SU-DHL-6 (cell line): Measurements from ENCODE around the gene MEX3A.

Experiments used
- H2AFZ ChIP-seq: fragments of 200-600 bp; sonication (generic); 2 replicates; pipeline ENCODE4 v1.6.1; 2014; ENCODE audit warnings: low read depth, mild to moderate bottlenecking, moderate library complexity, mixed read lengths, antibody characterized with exemption, low read length; ENCODE audit not compliant: severe bottlenecking
- H3F3A ChIP-seq: fragments of 200-600 bp; shearing (Covaris generic); 2 replicates; pipeline ENCODE4 v1.6.0; 2016; ENCODE audit warnings: antibody characterized with exemption, mild to moderate bottlenecking; ENCODE audit not compliant: insufficient read depth
- H3K27ac ChIP-seq: fragments of 200-600 bp; sonication (generic); 2 replicates; pipeline ENCODE4 v1.5.1; 2016; ENCODE audit warnings: low read depth, mild to moderate bottlenecking, low read length, moderate library complexity, mixed read lengths
- H3K27me3 ChIP-seq: fragments of 200-600 bp; sonication (generic), shearing (Covaris generic); 2 replicates; pipeline ENCODE4 v1.6.0; 2014; ENCODE audit warnings: mild to moderate bottlenecking, low read length
- H3K36me3 ChIP-seq: fragments of 200-600 bp; sonication (generic); 2 replicates; pipeline ENCODE4 v1.6.1; 2014; ENCODE audit warnings: mild to moderate bottlenecking, low read length, mixed read lengths
- H3K4me2 ChIP-seq: fragments of 300-600, 200-600 bp; shearing (Covaris generic), sonication (generic); 2 replicates; pipeline ENCODE4 v1.6.0; 2014; ENCODE audit warnings: low read length, low read depth, mild to moderate bottlenecking; ENCODE audit not compliant: poor library complexity, severe bottlenecking
- H3K4me3 ChIP-seq: fragments of 200-600 bp; sonication (generic); 2 replicates; pipeline ENCODE4 v1.5.1; 2014; ENCODE audit warnings: antibody characterized with exemption, low read length, mild to moderate bottlenecking, mixed read lengths; ENCODE audit not compliant: insufficient read depth, poor library complexity, severe bottlenecking
- H3K79me2 ChIP-seq: fragments of 200-600 bp; sonication (generic); 2 replicates; pipeline ENCODE4 v1.6.1; 2014; ENCODE audit warnings: mild to moderate bottlenecking, low read length, moderate library complexity; ENCODE audit not compliant: insufficient read depth
- H3K9ac ChIP-seq: fragments of 200-600 bp; sonication (generic); 2 replicates; pipeline ENCODE4 v1.7.0; 2014; ENCODE audit warnings: mild to moderate bottlenecking, low read length
- H3K9me2 ChIP-seq: fragments of 200-600 bp; sonication (generic); replicated peaks from 2 replicates; pipeline ENCODE4 v1.6.1; 2014; ENCODE audit warnings: low read length; ENCODE audit not compliant: insufficient read depth
- H3K9me3 ChIP-seq: fragments of 200-600 bp; sonication (generic); 2 replicates; pipeline ENCODE4 v1.6.1; 2014; ENCODE audit warnings: low read length, mixed read lengths; ENCODE audit not compliant: insufficient read depth
- H4K20me1 ChIP-seq: fragments of 200-600 bp; sonication (generic); 2 replicates; pipeline ENCODE4 v1.6.1; 2014; ENCODE audit warnings: low read depth, mild to moderate bottlenecking, antibody characterized with exemption, low read length, moderate library complexity, mixed read lengths
- EZH2phosphoT487 ChIP-seq: fragments of 200-600 bp; sonication (generic), shearing (Covaris generic); conservative IDR thresholded peaks from 2 replicates; pipeline ENCODE4 v1.6.1; 2018; ENCODE audit warnings: mild to moderate bottlenecking, antibody characterized with exemption, low read length, moderate library complexity, mixed read lengths
- TF ChIP-seq, protein P1 (sequence below): fragments of 200-600 bp; sonication (generic); IDR thresholded peaks from one replicate; pipeline ENCODE4 v1.5.1; 2017; ENCODE audit warnings: antibody characterized with exemption, mild to moderate bottlenecking, low read length, moderate library complexity; ENCODE audit not compliant: insufficient read depth, poor library complexity, severe bottlenecking

The MEX3A gene

DNA sequence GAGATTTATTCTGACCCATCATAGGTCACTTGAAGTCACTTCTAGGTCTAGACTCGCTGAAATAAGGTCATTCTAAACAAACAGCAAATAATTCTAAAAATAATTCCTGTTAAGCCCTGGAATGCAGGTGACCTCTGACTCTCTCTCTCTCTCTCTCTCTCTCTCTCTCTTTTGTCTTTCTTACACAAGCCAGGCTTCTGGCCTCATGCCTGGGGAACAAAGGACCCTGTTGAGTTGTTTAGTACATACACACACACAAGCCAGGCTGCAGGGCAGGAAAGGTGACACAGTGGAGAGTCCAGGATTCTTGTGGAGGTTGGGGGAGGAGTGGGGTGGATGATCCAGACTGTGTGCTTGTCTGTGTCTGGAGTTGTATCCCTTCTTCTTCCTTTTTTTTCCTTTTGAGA lies 4.0 kb upstream of the MEX3A start:
- no peaks in the 10 kb centered on the region for H3K9me2 ChIP-seq
- no peaks in the 10 kb centered on the region for H3K79me2 ChIP-seq
- no peaks in the 10 kb centered on the region for H3F3A ChIP-seq
- no peak overlapping the region for H2AFZ ChIP-seq
- H3K36me3 ChIP-seq = no peaks in the 10 kb centered on the region
- no peak overlapping the region for H3K4me3 ChIP-seq
- no peaks in the 10 kb centered on the region for H3K27me3 ChIP-seq
- no peak overlapping the region for H3K4me2 ChIP-seq
- no peak overlapping the region for H3K27ac ChIP-seq
- H3K9me3 ChIP-seq = no peaks in the 10 kb centered on the region
- H3K9ac ChIP-seq = no peak overlapping the region
- H4K20me1 ChIP-seq = no peaks in the 10 kb centered on the region
- TF ChIP-seq EZH2phosphoT487 = no peak
- TF ChIP-seq, protein P1, sequence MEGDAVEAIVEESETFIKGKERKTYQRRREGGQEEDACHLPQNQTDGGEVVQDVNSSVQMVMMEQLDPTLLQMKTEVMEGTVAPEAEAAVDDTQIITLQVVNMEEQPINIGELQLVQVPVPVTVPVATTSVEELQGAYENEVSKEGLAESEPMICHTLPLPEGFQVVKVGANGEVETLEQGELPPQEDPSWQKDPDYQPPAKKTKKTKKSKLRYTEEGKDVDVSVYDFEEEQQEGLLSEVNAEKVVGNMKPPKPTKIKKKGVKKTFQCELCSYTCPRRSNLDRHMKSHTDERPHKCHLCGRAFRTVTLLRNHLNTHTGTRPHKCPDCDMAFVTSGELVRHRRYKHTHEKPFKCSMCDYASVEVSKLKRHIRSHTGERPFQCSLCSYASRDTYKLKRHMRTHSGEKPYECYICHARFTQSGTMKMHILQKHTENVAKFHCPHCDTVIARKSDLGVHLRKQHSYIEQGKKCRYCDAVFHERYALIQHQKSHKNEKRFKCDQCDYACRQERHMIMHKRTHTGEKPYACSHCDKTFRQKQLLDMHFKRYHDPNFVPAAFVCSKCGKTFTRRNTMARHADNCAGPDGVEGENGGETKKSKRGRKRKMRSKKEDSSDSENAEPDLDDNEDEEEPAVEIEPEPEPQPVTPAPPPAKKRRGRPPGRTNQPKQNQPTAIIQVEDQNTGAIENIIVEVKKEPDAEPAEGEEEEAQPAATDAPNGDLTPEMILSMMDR = no peak

DNA sequence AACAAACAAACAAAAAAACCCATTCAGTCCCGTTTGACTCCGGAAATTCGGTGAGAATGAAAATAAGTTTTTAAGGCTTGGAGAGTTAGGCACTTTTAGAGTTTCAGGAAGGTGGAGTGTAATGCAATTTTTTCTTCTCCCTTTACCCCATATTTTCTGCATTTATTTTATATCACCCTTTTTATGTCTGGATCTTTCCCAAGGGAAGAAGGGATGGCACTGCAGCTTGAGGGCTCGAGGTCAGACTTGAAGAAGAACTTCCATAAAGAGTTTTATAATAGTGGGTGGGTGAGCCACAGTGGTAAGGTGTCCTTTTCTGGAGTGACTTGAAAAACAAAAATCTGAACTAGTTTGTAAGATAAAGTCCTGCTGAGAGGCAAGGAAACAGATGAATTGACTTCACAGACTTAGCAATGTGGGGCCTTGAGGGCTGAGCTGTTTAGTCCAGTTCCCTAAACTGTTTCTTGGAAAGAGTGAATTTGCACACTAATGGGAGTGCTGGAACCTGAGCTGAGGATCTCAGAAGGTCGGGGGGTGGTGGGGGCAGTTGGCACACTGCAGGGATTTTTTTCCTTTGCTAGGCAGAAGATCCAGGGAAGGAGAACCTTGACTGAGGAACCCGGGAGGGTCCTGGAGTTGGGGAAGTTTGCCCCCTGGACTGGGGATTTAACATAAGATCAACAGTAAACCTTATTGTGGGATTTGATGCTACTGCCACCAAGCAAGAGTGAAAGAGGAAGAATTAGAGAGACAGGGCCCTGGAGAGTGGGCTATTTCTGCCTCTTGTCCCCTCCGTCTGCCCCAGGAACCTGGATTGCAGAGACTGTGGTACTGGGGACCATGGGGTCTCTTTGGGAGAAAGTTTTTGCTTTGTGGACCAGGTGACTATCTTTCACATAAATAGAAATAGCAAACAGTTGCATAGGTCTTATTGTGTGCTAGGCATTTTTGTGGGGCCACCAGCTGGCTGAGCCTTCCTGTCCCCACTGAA lies 1.8 kb upstream of the MEX3A start:
- Histone ChIP-seq H4K20me1 (no peaks in the 10 kb centered on the region), H3K9ac (no peak overlapping the region), H3K9me2 (no peaks in the 10 kb centered on the region), H2AFZ (no peak overlapping the region), H3K79me2 (no peaks in the 10 kb centered on the region), H3K36me3 (no peaks in the 10 kb centered on the region), H3K27me3 (no peaks in the 10 kb centered on the region), H3K4me3 (no peak overlapping the region), H3K4me2 (no peak overlapping the region), H3K9me3 (no peaks in the 10 kb centered on the region), H3K27ac (no peak overlapping the region), H3F3A (no peaks in the 10 kb centered on the region)
- TF ChIP-seq EZH2phosphoT487 = no peak
- TF ChIP-seq, protein P1 = no peak

DNA sequence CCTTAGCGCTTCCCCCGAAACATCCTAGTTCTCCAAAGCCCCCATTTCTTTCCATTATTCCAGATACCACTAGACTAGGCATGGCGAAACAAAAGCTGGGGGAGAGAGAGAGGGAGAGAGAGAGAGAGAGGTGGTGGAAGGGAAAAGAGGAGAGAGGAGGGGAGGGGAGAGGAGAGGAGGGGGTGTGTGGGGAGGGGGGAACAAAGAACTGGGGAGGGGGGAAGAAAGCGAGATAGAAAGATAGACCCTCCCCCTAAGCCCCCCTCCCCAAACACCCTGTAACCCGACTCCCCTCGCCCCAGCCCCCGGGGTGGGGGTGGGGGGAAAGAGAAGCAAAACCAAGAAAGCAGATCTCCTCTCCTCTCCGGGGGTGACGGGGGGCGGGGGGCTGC lies 352 bp downstream of the MEX3A start:
- Histone ChIP-seq H3K27ac (no peak overlapping the region), H2AFZ (peak overlapping the region; percentile 67)
- no peak for TF ChIP-seq EZH2phosphoT487
- TF ChIP-seq, protein P1 = no peak

More for the DNA sequence above, 352 bp downstream of the MEX3A start:
- Histone ChIP-seq H3K4me3 (peak overlapping the region; percentile 70), H3K27me3 (no peaks in the 10 kb centered on the region), H3K36me3 (no peaks in the 10 kb centered on the region), H3K9me2 (no peaks in the 10 kb centered on the region), H3F3A (no peaks in the 10 kb centered on the region), H3K9me3 (no peaks in the 10 kb centered on the region), H3K79me2 (no peaks in the 10 kb centered on the region), H3K4me2 (peak overlapping the region; percentile 79), H3K9ac (peak overlapping the region; percentile 56), H4K20me1 (no peaks in the 10 kb centered on the region)
